HepG2 (cell line): Measurements from ENCODE around the gene LRIF1. TPM values are rescaled to one million over a fixed set of nuclear protein-coding genes. Genes with fewer than 3 reads are reported as not detected.
A peak's percentile ranks its signal among the peaks of the same experiment; 100 is the strongest.

ENCODE experiments used
- CC2D1A ChIP-seq: sonication (generic); formaldehyde crosslinking; IDR thresholded peaks from 2 replicates; pipeline ENCODE4 v1.8.1; 2023; ENCODE audit warnings: mild to moderate bottlenecking, missing genetic modification reagents
- EZH2 ChIP-seq: conservative IDR thresholded peaks from 2 replicates; pipeline ENCODE4 v1.6.1; 2012; ENCODE audit warnings: mild to moderate bottlenecking, low read depth, low read length, moderate library complexity
- FOXK1 ChIP-seq: sonication (generic); formaldehyde crosslinking; IDR thresholded peaks from 2 replicates; pipeline ENCODE4 v1.4.0; 2020; ENCODE audit warnings: low read depth, missing genetic modification reagents, borderline replicate concordance
- HNRNPLL ChIP-seq: fragments of 200-400 bp; formaldehyde crosslinking; IDR thresholded peaks from 2 replicates; pipeline ENCODE4 v1.6.1; 2017; ENCODE audit warnings: mild to moderate bottlenecking, low read depth, low read length; ENCODE audit not compliant: poor library complexity, severe bottlenecking
- JUNB ChIP-seq: sonication (generic); formaldehyde crosslinking; IDR thresholded peaks from 2 replicates; pipeline ENCODE4 v1.8.0; 2022; ENCODE audit warnings: missing genetic modification reagents, mild to moderate bottlenecking, borderline replicate concordance
- MIER2 ChIP-seq: IDR thresholded peaks from 2 replicates; pipeline ENCODE4 v1.6.1; 2016; ENCODE audit warnings: missing biosample characterization, missing genetic modification reagents
- MYC ChIP-seq: sonication (generic); formaldehyde crosslinking; IDR thresholded peaks from 2 replicates; pipeline ENCODE4 v1.9.0; 2021; ENCODE audit warnings: missing genetic modification reagents, borderline replicate concordance
- PRMT3 ChIP-seq: sonication (generic); formaldehyde crosslinking; IDR thresholded peaks from 2 replicates; pipeline ENCODE4 v1.8.1; 2022; ENCODE audit warnings: low read depth, mild to moderate bottlenecking, moderate library complexity, missing genetic modification reagents, borderline replicate concordance
- RARG ChIP-seq: sonication (generic); formaldehyde crosslinking; IDR thresholded peaks from 2 replicates; pipeline ENCODE4 v1.4.0; 2020; ENCODE audit warnings: low read depth, mild to moderate bottlenecking, missing genetic modification reagents
- RBM39 ChIP-seq: fragments of 200-400 bp; formaldehyde crosslinking; IDR thresholded peaks from one replicate; pipeline ENCODE4 v1.6.1; 2018; ENCODE audit warnings: antibody characterized with exemption, mild to moderate bottlenecking, low read depth, low read length; ENCODE audit not compliant: poor library complexity, severe bottlenecking
- TEAD3 ChIP-seq: optimal IDR thresholded peaks from 2 replicates; pipeline ENCODE3; 2016; ENCODE audit warnings: borderline replicate concordance
- TFE3 ChIP-seq: IDR thresholded peaks from 2 replicates; pipeline ENCODE4 v1.6.1; 2016
- ZBTB49 ChIP-seq: sonication (generic); formaldehyde crosslinking; IDR thresholded peaks from 2 replicates; pipeline ENCODE4 v1.4.0; 2020; ENCODE audit warnings: missing genetic modification reagents, borderline replicate concordance
- ZFYVE20 ChIP-seq: sonication (generic); formaldehyde crosslinking; IDR thresholded peaks from 2 replicates; pipeline ENCODE4 v1.8.0; 2023; ENCODE audit warnings: low read depth, mild to moderate bottlenecking, moderate library complexity, missing genetic modification reagents, borderline replicate concordance
- ZNF556 ChIP-seq: sonication (generic); formaldehyde crosslinking; IDR thresholded peaks from 2 replicates; pipeline ENCODE4 v1.4.0; 2020; ENCODE audit warnings: mild to moderate bottlenecking, missing genetic modification reagents, borderline replicate concordance
- ZNF687 ChIP-seq: sonication (generic); formaldehyde crosslinking; IDR thresholded peaks from 2 replicates; pipeline ENCODE4 v1.5.1; 2020; ENCODE audit warnings: mild to moderate bottlenecking, missing genetic modification reagents, moderate library complexity
- ZNF703 ChIP-seq: sonication (generic); formaldehyde crosslinking; IDR thresholded peaks from 2 replicates; pipeline ENCODE4 v1.5.1; 2020; ENCODE audit warnings: missing genetic modification reagents, mild to moderate bottlenecking, moderate library complexity, borderline replicate concordance
- polyA plus RNA-seq, 8 experiments: library from polyadenylated mRNA; depleted of rRNA in 3 of 8; stranded (reverse) in 7 of 8; unstranded in 1 of 8; fragments of >200 nt; fragmentation: Illumina TruSeq in 4 of 8; extraction: Trizol in 4 of 8; gene quantifications; 2 replicates each; pipeline versions ENCODE4 v1.2.1 to v1.2.3, GENCODE V29; 2011 to 2016; ENCODE audit warnings: low read depth in 4 of 8, missing spikeins in 1 of 8, mixed read lengths in 1 of 8; ENCODE audit not compliant: insufficient read depth in 1 of 8
- total RNA-seq, 5 experiments: library from RNA; depleted of rRNA; stranded (reverse); fragments of >200 nt; fragmentation: Illumina TruSeq; extraction: Trizol; gene quantifications; 2 replicates each; pipeline ENCODE4 v1.2.3, GENCODE V29; 2016; ENCODE audit warnings: low read depth in 1 of 5

The LRIF1 gene
- total and polyA plus RNA-seq, 2 of the 13 experiments (the other 11 are each of a cell fraction or from before 2014, with no cell fraction given), result 18.4 to 42.4 TPM

- TF ChIP-seq CC2D1A (CRISPR knock-in tag) (no peak), PRMT3 (CRISPR knock-in tag) (no peak), ZBTB49 (CRISPR knock-in tag) (no peak), ZNF556 (CRISPR knock-in tag) (no peak), MYC (CRISPR knock-in tag) (no peak), JUNB (CRISPR knock-in tag) (peak; percentile 73; the same call in 1 of the 2 replicates), EZH2 (no peak), MIER2 (CRISPR knock-in tag) (no peak), FOXK1 (no peak), TFE3 (no peak), RARG (CRISPR knock-in tag) (0 out of 2 replicates have a peak, but pooled peaks have one; percentile 56), ZNF703 (CRISPR knock-in tag) (peak; percentile 90), TEAD3 (CRISPR knock-in tag) (peak; percentile 5), HNRNPLL (no peak), RBM39 (no peak), ZNF687 (CRISPR knock-in tag) (peak; percentile 94), ZFYVE20 (no peak)
Measured at GRCh38 chr1:110962892-110963690, 631 bp downstream of the LRIF1 start (continued).
